ENCODE measurements around the gene SNAP91.
"Not testable (repeated sequence)": the region's sequence is repeated elsewhere in the genome, so short reads cannot be mapped to it uniquely, and the experiment has no call there.

The SNAP91 gene, protein sequence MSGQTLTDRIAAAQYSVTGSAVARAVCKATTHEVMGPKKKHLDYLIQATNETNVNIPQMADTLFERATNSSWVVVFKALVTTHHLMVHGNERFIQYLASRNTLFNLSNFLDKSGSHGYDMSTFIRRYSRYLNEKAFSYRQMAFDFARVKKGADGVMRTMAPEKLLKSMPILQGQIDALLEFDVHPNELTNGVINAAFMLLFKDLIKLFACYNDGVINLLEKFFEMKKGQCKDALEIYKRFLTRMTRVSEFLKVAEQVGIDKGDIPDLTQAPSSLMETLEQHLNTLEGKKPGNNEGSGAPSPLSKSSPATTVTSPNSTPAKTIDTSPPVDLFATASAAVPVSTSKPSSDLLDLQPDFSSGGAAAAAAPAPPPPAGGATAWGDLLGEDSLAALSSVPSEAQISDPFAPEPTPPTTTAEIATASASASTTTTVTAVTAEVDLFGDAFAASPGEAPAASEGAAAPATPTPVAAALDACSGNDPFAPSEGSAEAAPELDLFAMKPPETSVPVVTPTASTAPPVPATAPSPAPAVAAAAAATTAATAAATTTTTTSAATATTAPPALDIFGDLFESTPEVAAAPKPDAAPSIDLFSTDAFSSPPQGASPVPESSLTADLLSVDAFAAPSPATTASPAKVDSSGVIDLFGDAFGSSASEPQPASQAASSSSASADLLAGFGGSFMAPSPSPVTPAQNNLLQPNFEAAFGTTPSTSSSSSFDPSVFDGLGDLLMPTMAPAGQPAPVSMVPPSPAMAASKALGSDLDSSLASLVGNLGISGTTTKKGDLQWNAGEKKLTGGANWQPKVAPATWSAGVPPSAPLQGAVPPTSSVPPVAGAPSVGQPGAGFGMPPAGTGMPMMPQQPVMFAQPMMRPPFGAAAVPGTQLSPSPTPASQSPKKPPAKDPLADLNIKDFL

DNA sequence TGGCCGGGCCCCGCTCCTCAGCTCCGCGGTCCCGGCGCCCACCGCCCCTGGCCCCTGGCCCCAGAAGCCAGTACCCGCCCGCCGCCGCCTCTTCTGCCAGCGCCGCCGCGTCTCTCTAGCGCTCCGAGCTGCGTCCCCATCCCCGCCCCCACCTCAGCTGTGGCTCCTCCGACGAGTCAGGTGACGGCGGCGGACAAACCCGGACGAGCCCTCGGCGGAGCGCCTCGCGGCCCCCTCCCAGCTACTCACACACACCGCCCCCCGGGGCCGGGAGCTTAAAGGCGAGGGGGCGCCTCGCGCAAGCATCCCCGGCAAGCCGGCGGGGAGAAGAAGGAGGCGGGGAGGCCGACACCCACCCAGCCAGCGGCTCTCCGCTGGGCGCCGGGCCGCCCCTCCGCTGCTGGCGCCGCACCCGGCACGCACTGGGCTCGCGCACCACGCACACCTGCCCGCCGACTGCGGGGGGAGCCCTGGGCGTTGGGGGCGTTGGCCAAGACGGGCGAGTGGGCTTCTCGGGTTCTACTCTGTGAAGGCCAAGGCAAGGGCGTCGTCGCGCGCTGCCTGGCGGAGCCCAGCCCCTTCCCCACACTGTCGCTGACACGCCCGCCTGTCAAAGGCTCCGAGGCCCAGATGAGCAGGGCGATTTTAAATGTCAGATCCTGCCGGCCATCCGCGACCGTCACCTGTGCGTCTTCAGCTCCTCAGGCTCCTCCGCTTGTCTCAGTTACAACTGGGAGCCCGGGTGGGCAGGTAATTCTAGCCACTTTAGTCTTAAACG, at the start of gene SNAP91:
Gene SNAP91, minus strand, starts transcription at position 132 of the 778 bp plus-strand sequence. CDS start 1,174 bp downstream, outside the sequence.
- no peak for DNase-seq (ENCODE audit: low read depth)
- TF ChIP-seq, protein P1, sequence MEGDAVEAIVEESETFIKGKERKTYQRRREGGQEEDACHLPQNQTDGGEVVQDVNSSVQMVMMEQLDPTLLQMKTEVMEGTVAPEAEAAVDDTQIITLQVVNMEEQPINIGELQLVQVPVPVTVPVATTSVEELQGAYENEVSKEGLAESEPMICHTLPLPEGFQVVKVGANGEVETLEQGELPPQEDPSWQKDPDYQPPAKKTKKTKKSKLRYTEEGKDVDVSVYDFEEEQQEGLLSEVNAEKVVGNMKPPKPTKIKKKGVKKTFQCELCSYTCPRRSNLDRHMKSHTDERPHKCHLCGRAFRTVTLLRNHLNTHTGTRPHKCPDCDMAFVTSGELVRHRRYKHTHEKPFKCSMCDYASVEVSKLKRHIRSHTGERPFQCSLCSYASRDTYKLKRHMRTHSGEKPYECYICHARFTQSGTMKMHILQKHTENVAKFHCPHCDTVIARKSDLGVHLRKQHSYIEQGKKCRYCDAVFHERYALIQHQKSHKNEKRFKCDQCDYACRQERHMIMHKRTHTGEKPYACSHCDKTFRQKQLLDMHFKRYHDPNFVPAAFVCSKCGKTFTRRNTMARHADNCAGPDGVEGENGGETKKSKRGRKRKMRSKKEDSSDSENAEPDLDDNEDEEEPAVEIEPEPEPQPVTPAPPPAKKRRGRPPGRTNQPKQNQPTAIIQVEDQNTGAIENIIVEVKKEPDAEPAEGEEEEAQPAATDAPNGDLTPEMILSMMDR (conservative IDR thresholded peaks at IDR 0.05; ENCODE audit: control insufficient read depth, insufficient read depth, low read depth, low read length) = no peak
- peak within 1 kb of the TSS; percentile 33 for H3K4me3 ChIP-seq (ENCODE audit: control insufficient read depth, low read depth, low read length)

DNA sequence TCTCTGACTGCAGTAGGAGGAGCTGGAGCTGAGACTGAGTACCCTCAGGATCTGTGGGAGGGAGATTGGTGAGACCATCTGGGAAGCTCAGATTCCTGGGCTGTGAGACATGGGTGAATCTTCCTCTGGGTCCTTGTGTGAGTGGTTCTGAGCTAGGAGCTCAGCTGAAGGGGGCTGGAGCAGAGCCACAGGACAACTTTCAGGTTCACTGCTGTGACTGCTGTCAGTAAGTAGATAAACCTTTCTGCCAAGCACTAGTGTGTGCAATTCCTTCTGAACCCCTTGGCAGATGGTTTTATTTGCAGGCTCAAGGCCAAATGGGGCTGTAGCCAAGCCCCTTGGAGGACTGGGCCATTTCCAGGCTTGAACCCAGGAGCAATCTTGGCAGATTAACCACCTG, 49.6 kb upstream of the SNAP91 start:
- no peak for DNase-seq (ENCODE audit: low read depth)
- H3K4me3 ChIP-seq (ENCODE audit: control insufficient read depth, low read depth, low read length) = no peak overlapping the region
- TF ChIP-seq, protein P1 (conservative IDR thresholded peaks at IDR 0.05; ENCODE audit: control insufficient read depth, insufficient read depth, low read depth, low read length) = no peak

DNA sequence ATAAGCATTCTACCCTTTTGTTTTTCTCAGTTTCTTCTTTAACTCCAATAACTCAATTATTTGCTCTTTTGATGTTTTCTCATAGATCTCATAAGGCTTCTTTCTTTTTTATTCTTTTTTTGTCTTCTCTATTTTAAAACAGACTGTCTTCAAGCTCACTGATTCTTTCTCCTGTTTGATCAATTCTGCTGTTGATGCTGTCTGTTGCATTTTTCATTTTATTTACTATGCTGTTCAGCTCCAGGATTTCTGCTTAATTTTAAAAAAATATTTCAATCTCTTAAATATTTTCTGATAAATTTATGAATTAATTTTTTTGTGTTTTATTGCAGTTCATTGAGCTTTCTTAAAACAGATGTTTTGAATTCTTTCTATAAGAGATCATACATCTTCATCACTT, 48.1 kb upstream of the SNAP91 start:
- no peak overlapping the region for H3K4me3 ChIP-seq (ENCODE audit: control insufficient read depth, low read depth, low read length)
- DNase-seq (ENCODE audit: low read depth) = no peak
- TF ChIP-seq, protein P1 (conservative IDR thresholded peaks at IDR 0.05; ENCODE audit: control insufficient read depth, insufficient read depth, low read depth, low read length) = no peak

DNA sequence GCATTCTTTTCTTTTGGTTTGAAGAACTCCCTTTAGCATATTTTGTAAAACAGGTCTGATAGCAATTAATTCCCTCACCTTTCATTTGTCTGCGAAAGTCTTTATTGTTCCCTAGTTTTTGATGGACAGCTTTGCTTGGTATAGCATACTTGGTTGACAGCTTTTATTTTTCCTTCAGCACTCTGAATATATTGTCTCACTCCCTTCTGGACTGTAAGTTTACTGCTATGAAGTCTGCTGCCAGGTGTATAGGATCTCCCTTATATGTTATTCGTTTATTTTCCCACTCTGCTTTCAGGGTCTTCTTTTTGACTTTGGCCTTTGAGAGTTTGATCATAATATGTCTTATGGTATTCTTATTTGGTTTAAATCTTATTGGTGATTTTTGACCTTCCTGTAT, 47.7 kb upstream of the SNAP91 start:
- TF ChIP-seq, protein P1 (conservative IDR thresholded peaks at IDR 0.05; ENCODE audit: control insufficient read depth, insufficient read depth, low read depth, low read length) = no peak
- H3K4me3 ChIP-seq (ENCODE audit: control insufficient read depth, low read depth, low read length) = no peak overlapping the region
- no peak for DNase-seq (ENCODE audit: low read depth)

DNA sequence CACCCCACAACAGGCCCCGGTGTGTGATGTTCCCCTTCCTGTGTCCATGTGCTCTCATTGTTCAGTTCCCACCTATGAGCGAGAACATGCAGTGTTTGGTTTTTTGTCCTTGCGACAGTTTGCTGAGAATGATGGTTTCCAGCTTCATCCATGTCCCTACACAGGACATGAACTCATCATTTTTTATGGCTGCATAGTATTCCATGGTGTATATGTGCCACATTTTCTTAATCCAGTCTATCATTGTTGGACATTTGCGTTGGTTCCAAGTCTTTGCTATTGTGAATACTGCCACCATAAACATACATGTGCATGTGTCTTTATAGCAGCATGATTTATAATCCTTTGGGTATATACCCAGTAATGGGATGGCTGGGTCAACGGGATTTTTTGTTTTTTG, 43.5 kb upstream of the SNAP91 start:
- not testable (repeated sequence) for H3K4me3 ChIP-seq (ENCODE audit: control insufficient read depth, low read depth, low read length); DNase-seq (ENCODE audit: low read depth)

DNA sequence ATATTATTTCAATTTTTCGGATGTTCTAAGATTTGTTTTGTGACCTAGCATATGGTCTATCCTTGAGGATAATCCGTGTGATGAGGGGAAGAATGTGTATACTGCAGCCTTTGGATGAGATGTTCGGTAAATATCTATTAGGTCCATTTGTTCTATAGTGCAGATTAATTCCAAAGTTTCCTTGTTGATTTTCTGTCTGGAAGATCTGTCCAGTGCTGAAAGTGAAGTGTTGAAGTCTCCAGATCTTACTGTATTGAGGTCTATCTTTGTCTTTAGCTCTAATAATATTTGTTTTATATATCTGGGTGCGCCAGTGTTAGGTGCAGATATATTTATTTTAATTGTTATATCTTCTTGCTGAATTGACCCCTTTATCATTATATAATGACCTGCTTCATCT, 32.2 kb upstream of the SNAP91 start:
- TF ChIP-seq, protein P1 (conservative IDR thresholded peaks at IDR 0.05; ENCODE audit: control insufficient read depth, insufficient read depth, low read depth, low read length) = no peak
- no peak overlapping the region for H3K4me3 ChIP-seq (ENCODE audit: control insufficient read depth, low read depth, low read length)
- no peak for DNase-seq (ENCODE audit: low read depth)

Measured in fibroblast of mammary gland (primary cell).